Hepatocyte (in vitro differentiated cells): ENCODE results near the gene LHFPL2. TPM values are rescaled to one million over a fixed set of nuclear protein-coding genes. Genes with fewer than 3 reads are reported as not detected.
A peak's percentile ranks its signal among the peaks of the same experiment; 100 is the strongest.

Experiments used
- DNase-seq: peaks from one replicate; pipeline ENCODE4 v3.0.0-alpha.2; 2016; ENCODE audit warnings: low spot score
- H2AFZ ChIP-seq: fragments of 200-600 bp; sonication (generic); 2 replicates; pipeline ENCODE4 v1.6.0; 2016; ENCODE audit warnings: antibody characterized with exemption, mild to moderate bottlenecking
- H3K27ac ChIP-seq: fragments of 200-600 bp; sonication (generic); 2 replicates; pipeline ENCODE4 v1.5.1; 2016; ENCODE audit warnings: mild to moderate bottlenecking
- H3K27me3 ChIP-seq: fragments of 200-600 bp; sonication (generic); 2 replicates; pipeline ENCODE4 v1.6.1; 2016
- H3K36me3 ChIP-seq: fragments of 200-600 bp; sonication (generic); replicated peaks from 2 replicates; pipeline ENCODE4 v1.5.1; 2016; ENCODE audit warnings: low read depth; ENCODE audit not compliant: insufficient read depth
- H3K4me1 ChIP-seq: fragments of 200-600 bp; sonication (generic); 2 replicates; pipeline ENCODE4 v1.5.1; 2016; ENCODE audit warnings: mild to moderate bottlenecking, moderate library complexity; ENCODE audit not compliant: insufficient read depth
- H3K4me2 ChIP-seq: fragments of 200-600 bp; sonication (generic); 2 replicates; pipeline ENCODE4 v1.6.0; 2016
- H3K4me3 ChIP-seq: fragments of 200-600 bp; sonication (generic); 2 replicates; pipeline ENCODE4 v1.5.1; 2016; ENCODE audit warnings: mild to moderate bottlenecking
- H3K79me2 ChIP-seq: fragments of 200-600 bp; sonication (generic); 2 replicates; pipeline ENCODE4 v1.6.0; 2017; ENCODE audit warnings: mild to moderate bottlenecking
- H3K9me2 ChIP-seq: fragments of 200-600 bp; sonication (generic); replicated peaks from 2 replicates; pipeline ENCODE4 v1.6.0; 2017; ENCODE audit warnings: mild to moderate bottlenecking; ENCODE audit not compliant: insufficient read depth
- H3K9me3 ChIP-seq: fragments of 200-600 bp; sonication (generic); 2 replicates; pipeline ENCODE4 v1.5.1; 2016; ENCODE audit warnings: low read depth, mild to moderate bottlenecking
- H4K20me1 ChIP-seq: fragments of 200-600 bp; sonication (generic); 2 replicates; pipeline ENCODE4 v1.6.0; 2016; ENCODE audit warnings: mild to moderate bottlenecking; ENCODE audit not compliant: insufficient read depth, poor library complexity, severe bottlenecking
- EZH2 ChIP-seq: fragments of 200-600 bp; sonication (generic); IDR thresholded peaks from 2 replicates; pipeline ENCODE4 v1.6.1; 2016; ENCODE audit warnings: antibody characterized with exemption, mild to moderate bottlenecking, borderline replicate concordance
- EZH2phosphoT487 ChIP-seq: fragments of 200-600 bp; sonication (generic); IDR thresholded peaks from one replicate; pipeline ENCODE4 v1.6.1; 2018; ENCODE audit warnings: antibody characterized with exemption, mild to moderate bottlenecking, low read depth, moderate library complexity; ENCODE audit not compliant: unreplicated experiment, severe bottlenecking
- WGBS: methylation state at CpG from one replicate; pipeline ENCODE4 v1.1.6; 2016; ENCODE audit warnings: low lambda C conversion rate; ENCODE audit errors: missing lambda C conversion rate; 5-methylcytosine and 5-hydroxymethylcytosine counted together
- polyA plus RNA-seq: library from polyadenylated mRNA; unstranded; fragments of >200 nt; fragmentation: Nextera tagmentation; extraction: Ambion mirVana; gene quantifications from 2 replicates; pipeline ENCODE4 v1.2.1, GENCODE V29; 2016
- total RNA-seq: library from RNA; depleted of rRNA; stranded (reverse); fragments of >200 nt; gene quantifications from 2 replicates; pipeline ENCODE4 v1.2.3, GENCODE V29; 2014
- TF ChIP-seq, protein P1 (sequence below): fragments of 200-600 bp; sonication (generic); IDR thresholded peaks from 2 replicates; pipeline ENCODE4 v1.5.1; 2016; ENCODE audit warnings: antibody characterized with exemption, mild to moderate bottlenecking; ENCODE audit not compliant: poor library complexity

The LHFPL2 gene
- total and polyA plus RNA-seq, 2 experiments from 2014 or later = 15.6 to 39.9 TPM

DNA sequence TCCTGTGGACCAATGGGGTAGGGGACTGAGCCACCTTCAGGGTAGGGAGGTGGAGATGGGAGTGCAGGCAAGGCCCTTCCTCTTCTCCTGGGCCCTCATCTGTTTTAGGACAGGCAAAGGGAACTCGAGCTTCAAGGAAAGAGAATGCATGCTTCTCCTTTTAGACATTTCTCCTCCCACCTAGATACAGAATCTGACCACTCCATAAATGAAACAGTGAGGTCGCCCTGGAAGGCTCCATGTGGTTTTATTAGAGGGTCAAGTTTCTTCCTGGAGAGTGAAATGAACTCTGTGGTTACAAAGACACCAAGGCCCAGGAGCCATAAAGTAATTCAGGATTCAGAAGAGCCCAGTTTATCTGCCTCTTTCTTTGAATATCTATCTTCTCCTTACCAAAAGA lies 14.9 kb downstream of the LHFPL2 start:
- TF ChIP-seq, protein P1, sequence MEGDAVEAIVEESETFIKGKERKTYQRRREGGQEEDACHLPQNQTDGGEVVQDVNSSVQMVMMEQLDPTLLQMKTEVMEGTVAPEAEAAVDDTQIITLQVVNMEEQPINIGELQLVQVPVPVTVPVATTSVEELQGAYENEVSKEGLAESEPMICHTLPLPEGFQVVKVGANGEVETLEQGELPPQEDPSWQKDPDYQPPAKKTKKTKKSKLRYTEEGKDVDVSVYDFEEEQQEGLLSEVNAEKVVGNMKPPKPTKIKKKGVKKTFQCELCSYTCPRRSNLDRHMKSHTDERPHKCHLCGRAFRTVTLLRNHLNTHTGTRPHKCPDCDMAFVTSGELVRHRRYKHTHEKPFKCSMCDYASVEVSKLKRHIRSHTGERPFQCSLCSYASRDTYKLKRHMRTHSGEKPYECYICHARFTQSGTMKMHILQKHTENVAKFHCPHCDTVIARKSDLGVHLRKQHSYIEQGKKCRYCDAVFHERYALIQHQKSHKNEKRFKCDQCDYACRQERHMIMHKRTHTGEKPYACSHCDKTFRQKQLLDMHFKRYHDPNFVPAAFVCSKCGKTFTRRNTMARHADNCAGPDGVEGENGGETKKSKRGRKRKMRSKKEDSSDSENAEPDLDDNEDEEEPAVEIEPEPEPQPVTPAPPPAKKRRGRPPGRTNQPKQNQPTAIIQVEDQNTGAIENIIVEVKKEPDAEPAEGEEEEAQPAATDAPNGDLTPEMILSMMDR = no peak
- TF ChIP-seq EZH2phosphoT487 (no peak), EZH2 (no peak)
- Histone ChIP-seq H3K79me2 (peaks cover 87% of the 10 kb centered on the region), H3K27me3 (no peaks in the 10 kb centered on the region), H3K9me2 (no peaks in the 10 kb centered on the region), H3K36me3 (no peaks in the 10 kb centered on the region), H3K9me3 (no peaks in the 10 kb centered on the region), H3K4me1 (peaks cover 36% of the 10 kb centered on the region), H4K20me1 (peaks cover 4% of the 10 kb centered on the region), H3K27ac (peak overlapping the region; percentile 57), H2AFZ (no peak overlapping the region), H3K4me3 (no peak overlapping the region), H3K4me2 (peak overlapping the region; percentile 3)
- no peak for DNase-seq
- WGBS = 41% methylated on average over 2 of the region's 2 CpGs

DNA sequence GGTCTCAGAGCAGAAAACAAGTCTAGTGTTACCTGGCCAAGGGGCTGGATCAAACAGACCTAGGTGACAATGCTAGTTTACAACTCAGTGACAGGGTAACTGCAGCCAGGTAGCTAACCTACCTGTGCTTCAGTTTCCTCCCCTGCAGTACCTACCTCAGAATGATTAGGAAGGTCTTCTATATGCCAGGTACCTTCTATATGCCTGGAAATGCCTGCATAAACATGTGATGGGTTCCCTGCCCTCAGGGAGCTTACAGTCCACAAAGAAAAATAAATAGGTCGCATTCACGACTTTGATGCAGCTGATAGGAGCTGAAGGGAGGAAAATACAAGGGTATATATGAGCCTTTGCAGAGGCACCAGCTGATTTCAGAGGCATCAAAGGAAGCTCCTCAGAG lies 16.1 kb downstream of the LHFPL2 start:
- H3K4me1 ChIP-seq = peaks cover 34% of the 10 kb centered on the region
- WGBS = 79% methylated on average over 2 of the region's 2 CpGs
- H3K4me2 ChIP-seq = no peak overlapping the region
- no peaks in the 10 kb centered on the region for H3K27me3 ChIP-seq
- H3K79me2 ChIP-seq = peaks cover 80% of the 10 kb centered on the region
- no peak overlapping the region for H3K4me3 ChIP-seq
- H4K20me1 ChIP-seq = peaks cover 4% of the 10 kb centered on the region
- DNase-seq = no peak
- H2AFZ ChIP-seq = no peak overlapping the region
- H3K9me3 ChIP-seq = no peaks in the 10 kb centered on the region
- no peaks in the 10 kb centered on the region for H3K9me2 ChIP-seq
- TF ChIP-seq EZH2phosphoT487 (no peak), EZH2 (no peak)
- TF ChIP-seq, protein P1 = no peak
- H3K36me3 ChIP-seq = no peaks in the 10 kb centered on the region
- no peak overlapping the region for H3K27ac ChIP-seq

DNA sequence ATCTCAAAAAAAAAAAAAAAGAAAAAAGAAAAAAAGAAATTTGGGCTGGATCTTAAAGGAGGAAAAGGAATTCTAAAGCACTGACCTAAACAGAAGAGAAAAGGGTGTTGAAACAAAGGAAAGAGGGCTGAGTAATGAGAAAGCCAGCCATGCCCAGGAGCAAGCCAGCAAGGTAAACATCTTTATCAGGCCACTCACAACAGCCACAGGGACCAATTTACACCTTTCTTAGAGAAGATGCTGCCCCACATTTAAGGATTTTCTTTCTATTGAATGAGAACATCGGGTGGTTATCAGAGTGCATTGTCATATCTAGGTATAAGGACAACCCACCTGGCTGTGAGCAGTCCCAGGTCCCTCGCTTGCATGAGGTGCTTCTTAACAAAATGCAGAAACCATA lies 16.6 kb downstream of the LHFPL2 start:
- Histone ChIP-seq H3K36me3 (no peaks in the 10 kb centered on the region), H3K9me2 (no peaks in the 10 kb centered on the region), H3K27me3 (no peaks in the 10 kb centered on the region), H3K27ac (no peak overlapping the region), H2AFZ (no peak overlapping the region), H3K4me1 (peaks cover 34% of the 10 kb centered on the region), H3K9me3 (no peaks in the 10 kb centered on the region), H3K4me2 (no peak overlapping the region), H4K20me1 (peaks cover 4% of the 10 kb centered on the region), H3K4me3 (no peak overlapping the region), H3K79me2 (peaks cover 80% of the 10 kb centered on the region)
- DNase-seq = no peak
- 67% methylated on average over 2 of the region's 2 CpGs for WGBS
- TF ChIP-seq, protein P1 = no peak
- TF ChIP-seq EZH2phosphoT487 (no peak), EZH2 (no peak)

DNA sequence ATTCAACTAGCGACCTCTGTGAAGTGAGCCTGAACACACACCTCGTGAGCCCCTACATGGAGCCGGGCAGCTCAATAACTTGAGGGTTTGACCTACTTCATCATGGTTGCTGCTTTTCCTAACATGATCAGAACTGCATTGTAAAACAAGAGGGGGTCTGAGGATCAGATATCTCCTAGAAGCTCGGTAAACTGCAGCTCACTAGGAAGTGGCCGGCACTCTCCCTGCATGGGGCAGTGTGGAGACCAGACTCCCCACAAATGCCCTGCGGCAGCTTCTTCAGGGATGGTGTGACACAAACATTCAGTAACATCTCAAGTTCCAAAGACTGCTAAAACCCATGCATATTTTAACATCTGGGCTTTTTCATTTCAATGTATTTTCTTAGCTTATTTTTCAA lies 18.5 kb downstream of the LHFPL2 start:
- H3K4me3 ChIP-seq = no peak overlapping the region
- H2AFZ ChIP-seq = no peak overlapping the region
- no peak overlapping the region for H3K4me2 ChIP-seq
- no peaks in the 10 kb centered on the region for H3K9me2 ChIP-seq
- DNase-seq = no peak
- no peaks in the 10 kb centered on the region for H3K36me3 ChIP-seq
- H3K4me1 ChIP-seq = peaks cover 49% of the 10 kb centered on the region
- peaks cover 4% of the 10 kb centered on the region for H4K20me1 ChIP-seq
- no peak overlapping the region for H3K27ac ChIP-seq
- H3K79me2 ChIP-seq = peaks cover 80% of the 10 kb centered on the region
- no peaks in the 10 kb centered on the region for H3K27me3 ChIP-seq
- 80% methylated on average over 6 of the region's 6 CpGs for WGBS
- no peak for TF ChIP-seq EZH2
- TF ChIP-seq EZH2phosphoT487 = no peak
- TF ChIP-seq, protein P1 = no peak
- no peaks in the 10 kb centered on the region for H3K9me3 ChIP-seq
